Endothelial cell of umbilical vein (primary cell): ENCODE data around the gene SELENON. TPM values are rescaled to one million over a fixed set of nuclear protein-coding genes. Genes with fewer than 3 reads are reported as not detected.

ENCODE experiments used
- BruUV-seq: library from RNA; stranded (reverse); fragments of 400-500 nt; replicated peaks from 2 replicates; lab custom pipeline; 2021; lab: Mats Ljungman, UMichigan
- CTCF ChIA-PET: fragments of 300-600, 350-600 bp; sonication (Branson Sonifier 250); formaldehyde crosslinking; loops from one replicate; lab custom pipeline; 2021; ENCODE audit warnings: antibody characterized with exemption, inconsistent platforms; lab: Charles Lee
- POLR2A ChIA-PET: fragments of 300-600, 350-600 bp; sonication (Branson Sonifier 250); formaldehyde crosslinking; loops from one replicate; lab custom pipeline; 2021; ENCODE audit warnings: antibody characterized with exemption, inconsistent platforms; lab: Charles Lee
- DNase-seq: peaks from one replicate; pipeline ENCODE4 v3.0.0-alpha.2; 2011; ENCODE audit warnings: low read depth, low spot score
- FAIRE-seq: peaks from 2 replicates; lab custom pipeline; 2011; peaks lifted over from hg19 to GRCh38; lab: Jason Lieb, UNC
- H2AFZ ChIP-seq: 2 replicates; pipeline ENCODE4 v1.6.0; 2012; ENCODE audit warnings: low read depth, low read length, control low read depth, inconsistent platforms
- H3K27ac ChIP-seq: 2 replicates; pipeline ENCODE4 v1.5.1; 2011; ENCODE audit warnings: low read depth, mild to moderate bottlenecking, control low read depth, low read length, moderate library complexity; ENCODE audit not compliant: insufficient read depth
- H3K27me3 ChIP-seq, 2 experiments: 2 replicates each; pipeline versions ENCODE4 v1.6.0 to v1.6.1; 2011; ENCODE audit warnings: low read length in 2 of 2, mixed read lengths in 1 of 2; ENCODE audit not compliant: control insufficient read depth in 2 of 2, insufficient read depth in 2 of 2
- H3K36me3 ChIP-seq, 2 experiments: 2 replicates in 1 of 2; 3 replicates in 1 of 2; pipeline ENCODE4 v1.5.1; 2011; ENCODE audit warnings: low read length in 2 of 2, mild to moderate bottlenecking in 1 of 2, moderate library complexity in 1 of 2; ENCODE audit not compliant: control insufficient read depth in 2 of 2, insufficient read depth in 2 of 2; ENCODE audit errors: extremely low read depth in 1 of 2
- H3K4me1 ChIP-seq: 3 replicates; pipeline ENCODE4 v1.5.1; 2011; ENCODE audit warnings: mild to moderate bottlenecking, low read length; ENCODE audit not compliant: control insufficient read depth, insufficient read depth; ENCODE audit errors: extremely low read depth
- H3K4me2 ChIP-seq: 2 replicates; pipeline ENCODE4 v1.6.1; 2011; ENCODE audit warnings: low read length, control low read depth, mixed read lengths; ENCODE audit not compliant: insufficient read depth
- H3K4me3 ChIP-seq, 3 experiments: fragments of 200-600 bp in 1 of 3; sonication (generic), shearing (Covaris generic) in 1 of 3; replicated peaks in 1 of 3; 2 replicates each; pipeline ENCODE4 v1.5.1; 2011 to 2016; ENCODE audit warnings: control low read depth in 3 of 3, low read length in 3 of 3, mild to moderate bottlenecking in 2 of 3, inconsistent platforms in 1 of 3, low read depth in 1 of 3, moderate library complexity in 1 of 3; ENCODE audit not compliant: insufficient read depth in 1 of 3
- H3K79me2 ChIP-seq: 2 replicates; pipeline ENCODE4 v1.6.0; 2012; ENCODE audit warnings: low read length, inconsistent platforms; ENCODE audit not compliant: control insufficient read depth, insufficient read depth
- H3K9ac ChIP-seq: replicated peaks from 2 replicates; pipeline ENCODE3; 2011; ENCODE audit warnings: low read length, control low read depth; ENCODE audit not compliant: insufficient read depth; ENCODE audit errors: extremely low read depth
- H3K9me1 ChIP-seq: replicated peaks from 3 replicates; pipeline ENCODE4 v1.6.0; 2011; ENCODE audit warnings: mild to moderate bottlenecking, low read length; ENCODE audit not compliant: control insufficient read depth, insufficient read depth; ENCODE audit errors: extremely low read depth
- H3K9me3 ChIP-seq: replicated peaks from 2 replicates; pipeline ENCODE4 v1.5.1; 2012; ENCODE audit warnings: low read length, inconsistent platforms; ENCODE audit not compliant: control insufficient read depth, insufficient read depth
- H4K20me1 ChIP-seq: replicated peaks from 2 replicates; pipeline ENCODE3; 2011; ENCODE audit warnings: mild to moderate bottlenecking, low read length; ENCODE audit not compliant: control insufficient read depth, insufficient read depth; ENCODE audit errors: extremely low read depth
- EZH2 ChIP-seq: IDR thresholded peaks from 2 replicates; pipeline ENCODE4 v1.6.1; 2012; ENCODE audit warnings: borderline replicate concordance, low read depth, mild to moderate bottlenecking, moderate library complexity, low read length, inconsistent platforms; ENCODE audit not compliant: severe bottlenecking
- FOS ChIP-seq: IDR thresholded peaks from 2 replicates; pipeline ENCODE4 v1.6.1; 2011; ENCODE audit warnings: mild to moderate bottlenecking, low read length, moderate library complexity, borderline replicate concordance; ENCODE audit not compliant: insufficient read depth
- GATA2 ChIP-seq: IDR thresholded peaks from 2 replicates; pipeline ENCODE4 v1.7.0; 2011; ENCODE audit warnings: low read depth, mild to moderate bottlenecking, moderate library complexity, mixed read lengths, low read length; ENCODE audit not compliant: insufficient read length, insufficient read depth
- JUN ChIP-seq: IDR thresholded peaks from 2 replicates; pipeline ENCODE4 v1.6.1; 2011; ENCODE audit warnings: borderline replicate concordance, low read depth; ENCODE audit not compliant: insufficient read length, insufficient read depth
- MYC ChIP-seq: IDR thresholded peaks from one replicate; pipeline ENCODE4 v1.6.1; 2011; ENCODE audit warnings: mild to moderate bottlenecking, low read depth, low read length
- POLR2A ChIP-seq: IDR thresholded peaks from 2 replicates; pipeline ENCODE4 v1.6.1; 2012; ENCODE audit warnings: low read depth, mild to moderate bottlenecking, control low read depth, low read length
- POLR2AphosphoS5 ChIP-seq: IDR thresholded peaks from 2 replicates; pipeline ENCODE4 v1.6.1; 2012; ENCODE audit warnings: low read depth, mild to moderate bottlenecking, control low read depth, low read length, moderate library complexity; ENCODE audit not compliant: insufficient read depth
- dilution Hi-C: fragments of 300-500 bp; cut with MboI; formaldehyde crosslinking; loops from one replicate; pipeline ENCODE4 v1.15.0; 2019; ENCODE audit warnings: low sequenced_read_pairs; ENCODE audit not compliant: extremely low pct_ligation_motif_present
- intact Hi-C: fragments of 100-400 bp; cut with micrococcal nuclease; formaldehyde crosslinking; loops from one replicate; pipeline ENCODE4 v1.10.0; 2022
- polyA plus RNA-seq, 4 experiments: library from polyadenylated mRNA; depleted of rRNA in 3 of 4; stranded (reverse) in 3 of 4; unstranded in 1 of 4; fragments of >200 nt; gene quantifications; 2 replicates each; pipeline versions ENCODE4 v1.2.1 to v1.2.3, GENCODE V29; 2011 to 2012; ENCODE audit warnings: missing spikeins in 1 of 4
- total RNA-seq: library from RNA; stranded (reverse); gene quantifications from 2 replicates; pipeline ENCODE4 v1.2.3, GENCODE V29; 2021
- TF ChIP-seq, protein P1 (sequence below), 2 donors: IDR thresholded peaks; 1 replicate in 1 of 2; 2 replicates in 1 of 2; pipeline ENCODE4 v1.5.1; 2011; ENCODE audit warnings: low read length in 2 of 2, mild to moderate bottlenecking in 2 of 2, moderate library complexity in 2 of 2, control low read depth in 1 of 2, inconsistent platforms in 1 of 2, low read depth in 1 of 2; ENCODE audit not compliant: insufficient read depth in 1 of 2; ENCODE audit errors: extremely low read depth in 1 of 2
- TF ChIP-seq, protein P2 (sequence below): IDR thresholded peaks from 2 replicates; pipeline ENCODE4 v1.6.1; 2011; ENCODE audit not compliant: insufficient read depth, insufficient read length

The SELENON gene
- total and polyA plus RNA-seq, 2 donors (not counting 3 experiments of a cell fraction or from before 2014, with no cell fraction given), result 117 to 182 TPM

DNA sequence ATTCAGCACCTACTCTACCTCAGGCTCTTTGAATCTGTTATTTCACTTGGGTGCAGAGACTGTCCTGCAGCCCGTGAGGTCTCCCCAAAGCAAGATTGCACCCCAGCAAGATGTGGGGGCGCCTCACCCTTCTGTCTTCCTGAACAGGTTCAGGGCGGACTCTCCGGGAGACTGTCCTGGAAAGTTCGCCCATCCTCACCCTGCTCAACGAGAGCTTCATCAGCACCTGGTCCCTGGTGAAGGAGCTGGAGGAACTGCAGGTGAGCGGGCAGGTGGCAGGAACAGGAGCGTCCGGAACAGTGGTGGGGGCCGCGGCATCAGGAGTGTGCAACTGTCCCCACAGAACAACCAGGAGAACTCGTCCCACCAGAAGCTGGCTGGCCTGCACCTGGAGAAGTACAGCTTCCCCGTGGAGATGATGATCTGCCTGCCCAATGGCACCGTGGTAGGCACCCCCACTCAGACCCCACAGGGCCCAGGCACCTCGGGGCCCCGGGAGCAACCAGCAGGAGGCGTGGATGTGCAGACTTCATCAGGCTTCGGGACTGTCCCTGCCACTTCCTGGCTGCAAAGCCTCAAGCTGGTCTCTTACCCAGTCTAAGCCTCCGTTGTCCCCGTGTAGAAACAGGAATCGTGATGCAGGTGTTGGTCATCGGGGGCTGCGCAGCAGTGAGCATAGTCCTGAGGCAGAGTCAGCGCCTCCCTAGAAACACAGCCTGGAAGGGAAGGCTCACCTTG, 13.9 kb downstream of the SELENON start:
- Histone ChIP-seq H3K4me1 (no peaks in the 10 kb centered on the region), H3K27ac (no peak overlapping the region), H3K4me2 (no peak overlapping the region), H4K20me1 (no peaks in the 10 kb centered on the region), H3K36me3 (peaks cover 7 to 57% of the 10 kb centered on the region in 2 experiments), H2AFZ (no peak overlapping the region), H3K4me3 (no peak overlapping the region), H3K9ac (no peak overlapping the region), H3K27me3 (no peaks in the 10 kb centered on the region), H3K9me1 (no peaks in the 10 kb centered on the region), H3K79me2 (no peaks in the 10 kb centered on the region), H3K9me3 (no peaks in the 10 kb centered on the region)
- dilution Hi-C loops (no loop called here), intact Hi-C loops (no loop called here)
- ChIA-PET POLR2A (no interaction called here), CTCF (interaction anchor here (0.8 to 1.2 kb wide), 2 partner anchors 9 to 205 kb away, joined by 3 read pairs; no protein-coding TSS in a partner anchor)
- no peak for TF ChIP-seq MYC
- TF ChIP-seq POLR2AphosphoS5, result no peak
- no peak for TF ChIP-seq JUN
- TF ChIP-seq POLR2A, result no peak
- no peak for TF ChIP-seq GATA2
- no peak for TF ChIP-seq FOS
- TF ChIP-seq EZH2, result no peak
- TF ChIP-seq, protein P1, sequence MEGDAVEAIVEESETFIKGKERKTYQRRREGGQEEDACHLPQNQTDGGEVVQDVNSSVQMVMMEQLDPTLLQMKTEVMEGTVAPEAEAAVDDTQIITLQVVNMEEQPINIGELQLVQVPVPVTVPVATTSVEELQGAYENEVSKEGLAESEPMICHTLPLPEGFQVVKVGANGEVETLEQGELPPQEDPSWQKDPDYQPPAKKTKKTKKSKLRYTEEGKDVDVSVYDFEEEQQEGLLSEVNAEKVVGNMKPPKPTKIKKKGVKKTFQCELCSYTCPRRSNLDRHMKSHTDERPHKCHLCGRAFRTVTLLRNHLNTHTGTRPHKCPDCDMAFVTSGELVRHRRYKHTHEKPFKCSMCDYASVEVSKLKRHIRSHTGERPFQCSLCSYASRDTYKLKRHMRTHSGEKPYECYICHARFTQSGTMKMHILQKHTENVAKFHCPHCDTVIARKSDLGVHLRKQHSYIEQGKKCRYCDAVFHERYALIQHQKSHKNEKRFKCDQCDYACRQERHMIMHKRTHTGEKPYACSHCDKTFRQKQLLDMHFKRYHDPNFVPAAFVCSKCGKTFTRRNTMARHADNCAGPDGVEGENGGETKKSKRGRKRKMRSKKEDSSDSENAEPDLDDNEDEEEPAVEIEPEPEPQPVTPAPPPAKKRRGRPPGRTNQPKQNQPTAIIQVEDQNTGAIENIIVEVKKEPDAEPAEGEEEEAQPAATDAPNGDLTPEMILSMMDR (IDR thresholded peaks at IDR 0.05; ENCODE audit: extremely low read depth in 1 of 2, insufficient read depth in 1 of 2, low read depth in 1 of 2, low read length in 2 of 2), result no peak
- TF ChIP-seq, protein P2, sequence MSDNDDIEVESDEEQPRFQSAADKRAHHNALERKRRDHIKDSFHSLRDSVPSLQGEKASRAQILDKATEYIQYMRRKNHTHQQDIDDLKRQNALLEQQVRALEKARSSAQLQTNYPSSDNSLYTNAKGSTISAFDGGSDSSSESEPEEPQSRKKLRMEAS, result no peak
- no TSS peak for BruUV-seq
- DNase-seq (no peak), FAIRE-seq (no peak)
